Smooth muscle cell (in vitro differentiated cells): Measurements from ENCODE around the gene SLC24A3. TPM values are rescaled to one million over a fixed set of nuclear protein-coding genes. Genes with fewer than 3 reads are reported as not detected.

Source experiments
- DNase-seq: peaks from one replicate; lab custom pipeline; 2025; ENCODE audit not compliant: unreplicated experiment; lab: John Stamatoyannopoulos, UW
- H2AFZ ChIP-seq: fragments of 200-600 bp; sonication (generic); 2 replicates; pipeline ENCODE4 v1.6.0; 2016; ENCODE audit warnings: antibody characterized with exemption, low read depth, mild to moderate bottlenecking
- H3F3A ChIP-seq: fragments of 200-600 bp; sonication (generic); 2 replicates; pipeline ENCODE4 v1.6.0; 2017; ENCODE audit warnings: antibody characterized with exemption, low read depth
- H3K27ac ChIP-seq: fragments of 200-600 bp; sonication (generic); 2 replicates; pipeline ENCODE4 v1.5.1; 2016; ENCODE audit warnings: low read depth, mild to moderate bottlenecking
- H3K27me3 ChIP-seq: fragments of 200-600 bp; sonication (generic); 2 replicates; pipeline ENCODE4 v1.6.1; 2016; ENCODE audit warnings: low read depth, mild to moderate bottlenecking
- H3K36me3 ChIP-seq: fragments of 200-600 bp; sonication (generic); 2 replicates; pipeline ENCODE4 v1.5.1; 2016; ENCODE audit warnings: low read depth
- H3K4me1 ChIP-seq: fragments of 200-600 bp; sonication (generic); 2 replicates; pipeline ENCODE4 v1.5.1; 2016; ENCODE audit warnings: low read depth
- H3K4me2 ChIP-seq: fragments of 200-600 bp; sonication (generic); 2 replicates; pipeline ENCODE4 v1.6.0; 2016; ENCODE audit warnings: mild to moderate bottlenecking
- H3K4me3 ChIP-seq: fragments of 200-600 bp; sonication (generic); 2 replicates; pipeline ENCODE4 v1.5.1; 2016; ENCODE audit warnings: mild to moderate bottlenecking
- H3K79me2 ChIP-seq: fragments of 200-600 bp; sonication (generic); 2 replicates; pipeline ENCODE4 v1.6.0; 2016; ENCODE audit warnings: low read depth, mild to moderate bottlenecking
- H3K9ac ChIP-seq: fragments of 200-600 bp; sonication (generic); 2 replicates; pipeline ENCODE4 v1.6.0; 2016; ENCODE audit warnings: low read depth
- H3K9me3 ChIP-seq: fragments of 200-600 bp; sonication (generic); replicated peaks from 2 replicates; pipeline ENCODE4 v1.5.1; 2016; ENCODE audit warnings: low read depth
- H4K20me1 ChIP-seq: fragments of 200-600 bp; sonication (generic); 2 replicates; pipeline ENCODE4 v1.6.0; 2016; ENCODE audit warnings: low read depth
- WGBS: methylation state at CpG from one replicate; pipeline ENCODE4 v1.1.7; 2016; ENCODE audit warnings: low lambda C conversion rate; 5-methylcytosine and 5-hydroxymethylcytosine counted together
- polyA plus RNA-seq: library from polyadenylated mRNA; unstranded; fragments of >200 nt; fragmentation: Nextera tagmentation; extraction: Ambion mirVana; gene quantifications from 2 replicates; pipeline ENCODE4 v1.2.1, GENCODE V29; 2016
- total RNA-seq: library from RNA; depleted of rRNA; stranded (reverse); fragments of >200 nt; gene quantifications from 2 replicates; pipeline ENCODE4 v1.2.3, GENCODE V29; 2014
- TF ChIP-seq, protein P1 (sequence below): fragments of 200-600 bp; sonication (generic); IDR thresholded peaks from 2 replicates; pipeline ENCODE4 v1.5.1; 2017; ENCODE audit warnings: borderline replicate concordance, mild to moderate bottlenecking, antibody characterized with exemption; ENCODE audit not compliant: insufficient read depth, poor library complexity, severe bottlenecking

The SLC24A3 gene
- total and polyA plus RNA-seq, 2 experiments from 2014 or later, result 2.5 to 3.2 TPM

DNA sequence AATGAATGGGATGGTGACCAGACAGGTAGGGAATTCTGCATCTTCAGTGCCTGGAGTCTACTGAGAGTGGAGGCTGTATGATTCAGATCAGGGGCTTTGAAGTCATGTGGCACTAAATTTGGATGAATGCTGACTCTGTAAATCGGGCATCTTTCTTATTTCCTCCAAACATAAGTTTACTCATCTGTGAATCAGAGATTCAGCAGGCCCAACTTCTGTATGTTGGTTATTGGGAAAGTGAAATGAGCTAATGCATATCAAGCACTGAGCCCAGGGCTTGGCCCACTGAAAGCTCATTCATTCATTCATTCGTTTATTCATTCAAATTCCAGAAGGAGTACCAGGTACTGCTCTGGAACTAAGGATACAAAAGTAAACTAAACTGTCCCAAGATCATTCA is 353.3 kb downstream of the SLC24A3 start:
- Histone ChIP-seq H3K79me2 (no peaks in the 10 kb centered on the region), H3K27ac (no peak overlapping the region), H3K4me3 (no peak overlapping the region), H3K36me3 (no peaks in the 10 kb centered on the region), H4K20me1 (no peaks in the 10 kb centered on the region), H3F3A (no peaks in the 10 kb centered on the region), H3K9ac (no peak overlapping the region), H3K9me3 (no peaks in the 10 kb centered on the region), H3K4me2 (no peak overlapping the region), H2AFZ (no peak overlapping the region), H3K4me1 (no peaks in the 10 kb centered on the region), H3K27me3 (no peaks in the 10 kb centered on the region)
- no peak for DNase-seq
- 66% methylated on average over 2 of the region's 2 CpGs for WGBS
- TF ChIP-seq, protein P1, sequence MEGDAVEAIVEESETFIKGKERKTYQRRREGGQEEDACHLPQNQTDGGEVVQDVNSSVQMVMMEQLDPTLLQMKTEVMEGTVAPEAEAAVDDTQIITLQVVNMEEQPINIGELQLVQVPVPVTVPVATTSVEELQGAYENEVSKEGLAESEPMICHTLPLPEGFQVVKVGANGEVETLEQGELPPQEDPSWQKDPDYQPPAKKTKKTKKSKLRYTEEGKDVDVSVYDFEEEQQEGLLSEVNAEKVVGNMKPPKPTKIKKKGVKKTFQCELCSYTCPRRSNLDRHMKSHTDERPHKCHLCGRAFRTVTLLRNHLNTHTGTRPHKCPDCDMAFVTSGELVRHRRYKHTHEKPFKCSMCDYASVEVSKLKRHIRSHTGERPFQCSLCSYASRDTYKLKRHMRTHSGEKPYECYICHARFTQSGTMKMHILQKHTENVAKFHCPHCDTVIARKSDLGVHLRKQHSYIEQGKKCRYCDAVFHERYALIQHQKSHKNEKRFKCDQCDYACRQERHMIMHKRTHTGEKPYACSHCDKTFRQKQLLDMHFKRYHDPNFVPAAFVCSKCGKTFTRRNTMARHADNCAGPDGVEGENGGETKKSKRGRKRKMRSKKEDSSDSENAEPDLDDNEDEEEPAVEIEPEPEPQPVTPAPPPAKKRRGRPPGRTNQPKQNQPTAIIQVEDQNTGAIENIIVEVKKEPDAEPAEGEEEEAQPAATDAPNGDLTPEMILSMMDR, result no peak

DNA sequence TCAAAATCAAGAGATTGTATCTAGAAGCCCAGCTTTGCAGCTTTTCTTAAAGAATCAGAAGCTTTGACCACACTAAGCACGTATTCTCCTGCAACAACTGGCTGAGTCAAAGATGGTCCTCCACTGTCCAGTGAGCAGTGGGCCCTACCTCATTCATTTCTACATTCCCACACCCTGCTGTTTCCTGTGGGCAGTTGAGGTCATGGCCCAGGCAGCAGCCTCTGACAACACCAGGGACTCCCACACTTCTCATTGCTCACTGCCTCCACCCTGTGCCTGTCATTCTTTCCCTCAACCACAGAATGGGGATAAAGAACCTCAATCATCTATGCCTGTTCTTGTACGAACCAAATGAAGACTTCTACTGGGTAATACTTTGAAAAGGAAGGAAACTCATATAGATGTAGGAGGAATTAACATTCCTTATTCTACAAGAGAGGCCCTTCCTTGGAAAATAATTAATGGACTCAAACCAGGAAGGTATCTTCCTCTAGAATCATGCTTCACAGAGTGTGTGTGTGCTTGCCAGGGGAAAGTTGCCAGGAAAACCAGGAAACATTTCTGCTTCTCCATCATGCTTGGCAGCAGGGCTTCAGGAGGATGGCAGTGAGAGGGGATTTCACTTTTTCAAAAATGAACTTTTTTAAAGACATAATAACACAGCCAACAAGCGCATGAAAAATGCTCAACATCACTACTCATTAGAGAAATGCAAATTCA is 353.9 kb downstream of the SLC24A3 start:
- no peaks in the 10 kb centered on the region for H4K20me1 ChIP-seq
- H3K4me3 ChIP-seq, result no peak overlapping the region
- 55% methylated on average over 3 of the region's 3 CpGs for WGBS
- no peaks in the 10 kb centered on the region for H3F3A ChIP-seq
- H3K27me3 ChIP-seq, result no peaks in the 10 kb centered on the region
- no peaks in the 10 kb centered on the region for H3K4me1 ChIP-seq
- H3K9ac ChIP-seq, result no peak overlapping the region
- no peaks in the 10 kb centered on the region for H3K79me2 ChIP-seq
- TF ChIP-seq, protein P1, result no peak
- no peak overlapping the region for H3K4me2 ChIP-seq
- H3K36me3 ChIP-seq, result no peaks in the 10 kb centered on the region
- H3K27ac ChIP-seq, result no peak overlapping the region
- DNase-seq, result no peak
- H2AFZ ChIP-seq, result no peak overlapping the region
- H3K9me3 ChIP-seq, result no peaks in the 10 kb centered on the region

DNA sequence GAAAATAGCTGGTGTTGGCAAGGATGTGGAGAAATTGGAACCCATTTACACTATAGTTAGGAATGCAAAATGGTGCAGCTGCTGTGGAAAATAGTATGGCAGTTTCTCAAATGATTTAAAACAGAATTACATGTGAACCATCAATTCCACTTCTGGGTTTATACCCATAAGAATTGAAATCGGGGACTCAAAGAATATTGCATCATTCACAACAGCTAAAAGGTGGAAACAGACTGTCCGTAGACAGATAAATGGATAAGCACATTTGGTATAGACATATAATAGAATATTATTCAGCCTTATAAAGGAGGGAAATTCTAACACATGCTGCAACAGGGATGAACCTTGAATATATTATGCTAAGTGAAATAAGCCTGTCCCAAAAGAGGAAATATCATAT is 355.7 kb downstream of the SLC24A3 start:
- Histone ChIP-seq H3F3A (no peaks in the 10 kb centered on the region), H3K79me2 (no peaks in the 10 kb centered on the region), H3K27ac (no peak overlapping the region), H2AFZ (no peak overlapping the region), H3K9ac (no peak overlapping the region), H3K27me3 (no peaks in the 10 kb centered on the region), H3K36me3 (no peaks in the 10 kb centered on the region), H4K20me1 (no peaks in the 10 kb centered on the region), H3K4me2 (no peak overlapping the region), H3K4me1 (no peaks in the 10 kb centered on the region), H3K4me3 (no peak overlapping the region), H3K9me3 (no peaks in the 10 kb centered on the region)
- 88% methylated on average over 2 of the region's 2 CpGs for WGBS
- no peak for DNase-seq
- TF ChIP-seq, protein P1, result no peak

DNA sequence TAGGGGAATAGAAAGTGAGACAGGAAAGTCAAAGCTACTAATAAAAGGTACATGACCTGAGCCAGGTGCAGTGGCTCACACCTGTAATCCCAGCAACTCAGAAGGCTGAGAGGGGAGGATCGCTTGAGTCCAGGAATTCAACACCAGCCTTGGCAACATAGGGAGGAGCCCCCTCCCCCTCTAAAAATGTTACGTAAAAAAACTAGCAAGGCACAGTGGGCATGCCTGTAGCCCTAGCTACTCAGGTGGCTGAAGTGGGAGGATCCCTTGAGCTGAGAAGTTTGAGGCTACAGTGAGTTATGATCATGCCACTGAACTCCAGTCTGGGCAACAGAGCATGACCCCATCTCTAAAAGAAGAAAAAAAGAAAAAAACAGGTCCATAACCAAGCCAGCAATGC is 359.6 kb downstream of the SLC24A3 start:
- no peaks in the 10 kb centered on the region for H3K27me3 ChIP-seq
- 93% methylated on average over 2 of the region's 2 CpGs for WGBS
- TF ChIP-seq, protein P1, result no peak

More for the DNA sequence above, 359.6 kb downstream of the SLC24A3 start:
- DNase-seq, result no peak
- H3K4me1 ChIP-seq, result no peaks in the 10 kb centered on the region
- no peak overlapping the region for H3K4me2 ChIP-seq
- no peaks in the 10 kb centered on the region for H3K79me2 ChIP-seq
- H3K9me3 ChIP-seq, result no peaks in the 10 kb centered on the region
- H3K4me3 ChIP-seq, result no peak overlapping the region
- H4K20me1 ChIP-seq, result no peaks in the 10 kb centered on the region
- H3K27ac ChIP-seq, result no peak overlapping the region
- no peaks in the 10 kb centered on the region for H3K36me3 ChIP-seq
- H3K9ac ChIP-seq, result no peak overlapping the region
- no peak overlapping the region for H2AFZ ChIP-seq
- no peaks in the 10 kb centered on the region for H3F3A ChIP-seq
